CD4-positive, alpha-beta T cell treated with Interleukin-17A for 4 hours (primary cell): ENCODE results near the gene ST7L.

Source experiments
- DNase-seq: peaks from one replicate; pipeline ENCODE4 v3.0.0-alpha.2; 2020; ENCODE audit warnings: mixed read lengths

The ST7L gene

DNA sequence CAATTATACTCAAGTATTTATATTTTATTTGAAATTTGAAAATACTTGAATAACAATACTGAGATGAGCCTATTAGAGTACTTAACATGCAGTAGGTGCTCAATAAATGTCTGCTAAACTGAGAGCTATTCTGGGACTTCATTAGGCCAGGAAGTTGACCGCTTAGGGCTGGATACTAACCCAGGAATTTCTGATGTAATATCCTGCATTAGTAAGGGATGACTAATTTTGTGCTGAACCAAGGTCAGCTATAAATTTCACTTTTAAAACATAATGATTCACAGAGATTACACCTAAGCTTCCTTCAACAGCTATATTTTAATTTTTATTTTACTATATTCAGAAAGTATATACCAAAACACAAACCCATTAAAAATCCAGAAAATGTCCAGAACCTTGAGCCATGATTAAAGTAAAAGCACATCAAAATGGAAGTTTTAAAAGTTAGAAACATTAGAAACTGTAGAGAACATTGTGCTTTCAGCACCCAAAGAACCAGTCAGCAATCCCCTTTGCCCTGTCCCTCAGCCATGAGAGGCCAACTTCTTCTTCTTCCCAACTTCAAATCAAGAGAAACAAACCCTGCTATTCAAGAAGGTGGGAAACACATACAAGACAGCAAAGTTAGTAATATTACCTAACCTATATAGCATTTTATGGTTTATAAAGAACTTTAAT lies 74.8 kb downstream of the ST7L start:
- DNase-seq = no peak

DNA sequence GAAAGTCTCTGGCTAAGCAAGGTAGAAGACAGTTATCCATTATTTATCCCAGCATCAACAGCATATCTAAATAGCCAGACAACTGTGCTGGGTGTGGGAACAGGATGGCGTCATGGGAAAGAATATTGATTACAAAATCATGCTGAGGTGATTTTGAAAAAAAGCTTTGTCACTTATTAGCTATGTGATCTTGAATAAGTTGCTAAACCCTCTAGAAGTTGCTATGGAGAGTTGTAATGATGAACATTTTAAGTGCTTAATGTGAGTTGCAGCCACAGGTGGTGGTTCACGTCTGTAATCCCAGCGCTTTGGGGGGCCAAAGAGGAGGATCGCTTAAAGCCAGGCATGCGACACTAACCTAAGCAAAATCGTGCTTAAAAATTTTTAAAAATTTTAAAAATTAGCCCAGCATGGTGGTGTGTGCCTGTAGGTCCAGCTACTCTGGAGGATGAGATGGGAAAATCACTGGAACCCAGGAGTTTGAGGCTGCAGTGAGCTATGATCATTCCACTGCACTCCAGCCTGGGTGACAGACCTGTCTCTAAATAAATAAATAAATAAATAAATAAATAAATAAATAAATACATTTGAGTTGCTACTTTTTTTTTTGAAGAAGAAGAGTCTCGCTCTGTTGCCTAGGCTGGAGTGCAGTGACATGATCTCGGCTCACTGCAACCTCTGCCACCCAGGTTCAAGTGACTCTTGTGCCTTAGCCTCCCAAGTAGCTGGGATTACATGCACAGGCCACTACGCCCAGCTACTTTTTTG lies 76.6 kb downstream of the ST7L start:
- no peak for DNase-seq

DNA sequence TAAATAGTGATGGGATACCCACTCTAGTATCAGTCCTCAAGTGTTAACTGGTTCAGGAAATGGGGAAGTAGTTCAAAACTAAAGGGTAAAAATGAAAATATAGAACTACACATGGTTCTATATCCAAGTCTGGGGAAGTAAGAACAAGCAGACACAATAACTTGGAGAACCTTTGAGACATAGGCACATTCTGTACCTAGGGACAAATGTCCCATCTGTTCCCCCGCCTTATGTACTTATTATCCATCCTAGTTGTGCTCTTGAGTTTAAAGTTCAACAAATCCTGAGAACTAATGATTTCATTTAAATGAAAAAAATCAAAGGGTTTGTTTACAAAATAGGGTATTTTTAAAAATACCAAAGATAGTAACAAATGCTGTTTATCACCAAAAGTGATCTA lies 77.6 kb downstream of the ST7L start:
- DNase-seq = no peak

DNA sequence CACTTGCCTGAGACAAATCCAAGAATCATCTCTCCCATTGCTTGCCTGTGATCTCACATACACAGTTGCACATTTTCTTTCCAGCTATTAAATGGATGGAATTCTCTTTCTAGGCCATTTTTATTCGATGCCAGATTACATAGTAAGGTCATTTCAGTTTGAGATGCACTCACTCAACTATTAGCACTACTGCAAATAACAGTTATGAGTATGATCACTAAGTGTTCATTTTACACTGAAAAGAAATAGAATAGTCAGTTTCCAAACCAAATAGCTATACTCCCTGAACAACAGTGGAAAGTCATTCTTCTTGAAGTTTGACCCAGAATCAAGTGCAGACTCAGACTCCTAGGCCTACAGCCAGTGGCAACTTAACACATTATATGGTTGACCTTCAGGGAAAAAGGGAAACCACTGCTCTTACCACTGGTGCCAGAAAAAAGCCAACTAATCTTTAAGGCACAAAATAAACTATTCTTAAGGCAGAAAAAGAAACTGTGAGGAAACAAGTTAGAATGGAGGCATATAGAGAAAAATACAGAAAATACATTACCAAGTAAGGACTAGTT lies 78.6 kb downstream of the ST7L start:
- no peak for DNase-seq

DNA sequence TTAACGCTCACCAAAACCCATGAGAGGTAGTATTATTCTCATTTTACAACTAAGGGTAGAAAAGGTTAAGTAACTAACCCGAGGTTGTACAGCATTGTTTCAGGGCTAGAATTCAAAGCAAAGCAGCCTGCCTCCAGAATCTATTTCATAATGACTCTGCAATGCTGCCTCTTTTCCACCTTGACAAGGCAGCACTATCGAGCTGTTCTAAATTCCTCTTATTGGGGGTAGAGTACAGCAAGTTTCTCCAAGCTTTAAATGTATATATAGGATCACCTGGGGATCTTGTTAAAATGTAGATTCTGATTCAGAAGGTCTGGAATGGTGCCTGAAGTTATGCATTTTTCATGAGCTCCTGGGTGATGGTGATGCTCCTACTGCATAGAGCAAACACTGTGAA lies 80.1 kb downstream of the ST7L start:
- DNase-seq = no peak

DNA sequence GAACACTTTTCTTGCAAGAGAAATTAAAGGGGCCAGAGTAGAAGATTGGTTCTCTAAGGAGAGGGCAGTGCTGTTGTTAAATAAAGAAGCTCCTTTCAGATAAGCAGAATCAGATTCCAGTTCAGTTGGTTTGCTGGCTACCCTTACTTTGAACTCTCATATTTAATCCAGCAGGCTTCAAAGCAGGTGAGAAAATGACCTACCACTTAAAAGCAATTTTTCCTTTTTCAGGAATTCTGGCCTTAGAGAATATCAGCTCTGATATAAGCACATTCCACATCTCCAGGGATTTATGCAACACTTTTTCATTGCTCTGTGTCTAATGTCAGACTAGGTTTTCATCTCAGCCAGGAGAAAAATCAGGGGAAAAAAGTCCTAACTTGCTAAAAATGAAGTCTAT lies 81.5 kb downstream of the ST7L start:
- DNase-seq = no peak

DNA sequence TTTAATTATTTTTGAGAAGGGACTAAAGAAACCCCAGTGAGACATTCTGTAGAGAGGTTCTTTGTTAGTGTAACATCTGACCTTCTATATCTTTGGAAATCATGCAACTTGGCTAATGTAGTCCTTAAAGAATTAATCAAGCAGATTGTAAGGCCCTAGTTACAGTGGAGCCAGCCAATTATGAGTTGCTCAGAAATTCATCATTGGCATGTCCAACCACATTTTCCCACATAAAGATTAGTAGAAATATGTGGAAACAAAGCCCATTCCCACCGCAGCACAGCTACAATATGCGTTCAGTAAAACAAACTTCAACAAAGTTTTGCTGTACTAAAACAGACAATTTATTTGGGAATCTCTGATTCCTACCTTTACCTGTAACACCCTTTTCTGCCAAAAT lies 82.4 kb downstream of the ST7L start:
- no peak for DNase-seq

DNA sequence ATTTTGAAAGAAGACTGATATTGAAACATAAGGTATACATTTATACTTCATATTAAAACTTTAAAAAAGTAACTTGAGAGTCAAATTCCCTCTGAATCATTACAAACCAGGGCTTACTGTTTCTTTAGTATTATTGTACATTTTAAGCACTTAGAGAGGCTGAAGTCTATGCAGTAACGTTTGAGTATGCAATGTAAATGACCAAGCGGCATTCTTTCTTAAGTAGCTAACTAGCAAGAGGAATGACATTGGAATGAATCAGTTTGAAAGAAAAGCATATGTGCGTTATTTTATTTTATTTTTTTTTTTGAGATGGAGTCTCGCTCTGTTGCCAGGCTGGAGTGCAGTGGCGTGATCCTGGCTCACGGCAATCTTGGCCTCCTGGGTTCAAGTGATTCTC lies 85.9 kb downstream of the ST7L start:
- DNase-seq = no peak

DNA sequence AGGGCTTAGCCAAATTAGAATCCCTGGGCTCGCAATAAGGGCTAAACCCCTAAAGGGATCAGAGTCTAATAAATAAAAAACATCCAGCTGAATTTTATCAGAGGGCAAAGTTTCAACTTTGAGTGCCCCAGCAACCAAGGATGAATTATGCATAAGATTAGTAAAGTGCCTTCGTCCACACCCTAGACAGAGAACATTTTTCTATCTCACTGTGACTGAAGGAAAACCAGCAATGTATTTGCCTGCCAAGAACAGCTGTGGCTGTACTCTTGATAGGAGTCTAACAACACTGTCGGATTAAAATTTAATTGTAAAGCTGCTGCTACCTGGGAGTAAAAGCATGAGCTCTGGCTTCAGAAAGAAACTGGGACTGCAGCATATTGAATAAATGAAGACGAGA lies 86.9 kb downstream of the ST7L start:
- DNase-seq = no peak

DNA sequence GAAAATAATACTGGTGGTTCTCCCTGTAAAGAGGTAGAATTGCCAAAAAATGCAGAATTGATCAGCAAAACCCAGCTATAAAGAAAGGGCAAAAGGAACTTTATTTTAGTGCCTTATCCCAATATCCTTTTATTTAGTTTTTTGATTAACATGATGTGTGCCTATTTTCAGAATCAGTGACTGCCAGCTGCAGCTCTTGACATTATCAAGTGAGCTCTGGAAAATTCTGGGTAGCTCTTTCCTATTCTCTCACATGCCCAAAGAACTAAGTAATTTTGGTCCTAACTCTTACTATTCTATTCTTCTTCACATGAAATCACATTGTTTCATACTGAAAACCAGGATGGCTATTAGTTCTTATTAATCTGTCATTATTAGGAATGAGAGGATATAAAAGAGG lies 88.1 kb downstream of the ST7L start:
- no peak for DNase-seq

DNA sequence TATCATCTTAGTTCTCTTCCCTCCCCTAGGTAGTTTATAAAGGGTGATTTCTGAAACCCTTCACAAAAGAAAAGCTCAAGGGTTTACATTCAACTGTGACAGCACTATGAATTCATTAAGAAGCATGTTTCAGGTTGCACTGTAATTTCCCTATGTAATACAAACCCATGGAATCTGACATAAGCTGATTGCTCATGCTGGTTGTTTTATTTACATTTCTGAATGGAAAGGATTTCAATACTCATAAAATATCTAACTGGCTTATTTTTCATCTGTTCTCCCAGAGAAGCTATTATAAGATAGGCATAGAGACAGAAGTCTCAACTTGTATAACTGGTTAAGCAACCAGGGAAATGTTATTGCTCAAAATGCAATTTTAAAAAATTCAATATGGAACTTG lies 89.6 kb downstream of the ST7L start:
- no peak for DNase-seq

DNA sequence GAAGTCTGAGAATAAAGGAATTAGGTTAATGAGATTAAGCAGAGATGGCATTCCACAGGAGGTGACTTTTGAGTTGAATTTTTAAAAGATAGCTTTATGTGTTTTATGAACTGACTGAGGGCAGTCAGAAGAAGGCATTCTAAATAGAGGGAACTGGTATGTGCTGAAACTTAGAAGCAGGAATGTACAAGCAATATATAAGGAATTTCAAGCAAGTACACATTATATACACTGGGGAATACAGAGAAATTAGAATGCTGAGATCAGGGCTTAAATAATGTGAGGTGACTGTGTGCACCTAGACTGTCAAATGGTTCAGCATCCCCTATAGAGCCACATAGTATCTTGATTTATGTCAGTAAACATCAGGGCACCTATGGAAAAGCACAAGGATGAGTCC lies 90.9 kb downstream of the ST7L start:
- no peak for DNase-seq

DNA sequence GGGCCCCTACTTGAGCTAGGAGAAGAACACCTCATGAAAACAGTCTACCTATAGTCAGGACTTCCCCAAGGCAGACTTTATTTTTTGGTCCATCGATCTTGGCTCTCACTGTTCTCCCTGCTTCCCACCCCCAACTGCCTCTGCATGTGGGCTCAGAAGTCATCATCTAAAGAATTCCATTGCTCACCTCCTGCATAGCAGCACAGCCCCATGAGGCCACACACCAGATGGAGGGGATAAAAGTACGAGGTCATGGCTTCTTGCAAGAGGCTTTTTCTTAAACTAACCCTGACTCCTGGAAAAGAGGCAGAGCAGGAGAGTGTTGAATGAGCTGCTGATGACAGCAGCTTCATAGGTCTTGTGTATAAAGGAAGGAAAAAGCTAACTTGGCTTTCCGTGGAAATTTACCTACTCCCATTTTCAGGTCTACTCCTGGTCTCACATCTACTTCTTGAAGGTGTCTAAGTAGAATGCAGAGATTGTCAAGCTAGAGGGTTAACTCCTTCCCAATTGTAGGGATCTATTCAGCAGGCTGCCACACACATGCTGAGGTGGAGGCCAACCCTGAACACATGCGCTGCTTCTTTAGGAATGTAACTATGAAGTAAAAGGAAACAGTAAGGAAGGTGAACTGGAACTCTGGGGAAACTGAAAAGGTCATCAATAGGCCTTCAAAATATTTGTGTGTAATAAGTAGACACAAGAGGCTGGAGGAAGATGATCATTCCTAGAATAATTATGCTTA lies 91.5 kb downstream of the ST7L start:
- no peak for DNase-seq

DNA sequence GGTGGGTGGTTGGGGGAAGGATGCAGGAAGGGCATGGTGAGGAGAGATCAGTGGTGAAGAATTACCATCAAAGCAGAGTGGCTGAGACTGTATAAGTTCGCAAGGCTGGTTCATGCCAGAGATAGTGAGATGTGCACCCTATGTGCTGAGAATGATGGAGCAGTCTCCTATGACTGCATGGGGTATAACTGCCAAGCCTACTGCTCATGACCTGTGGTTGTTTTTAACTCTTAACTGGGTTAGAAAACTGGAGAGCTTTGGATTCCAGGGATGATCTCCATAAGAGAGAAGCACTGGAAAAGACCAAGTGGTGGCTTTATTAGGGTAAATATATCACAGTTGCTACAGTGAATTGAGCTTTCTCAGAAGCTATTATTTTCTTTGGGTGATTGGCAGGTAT lies 94.0 kb downstream of the ST7L start:
- no peak for DNase-seq

DNA sequence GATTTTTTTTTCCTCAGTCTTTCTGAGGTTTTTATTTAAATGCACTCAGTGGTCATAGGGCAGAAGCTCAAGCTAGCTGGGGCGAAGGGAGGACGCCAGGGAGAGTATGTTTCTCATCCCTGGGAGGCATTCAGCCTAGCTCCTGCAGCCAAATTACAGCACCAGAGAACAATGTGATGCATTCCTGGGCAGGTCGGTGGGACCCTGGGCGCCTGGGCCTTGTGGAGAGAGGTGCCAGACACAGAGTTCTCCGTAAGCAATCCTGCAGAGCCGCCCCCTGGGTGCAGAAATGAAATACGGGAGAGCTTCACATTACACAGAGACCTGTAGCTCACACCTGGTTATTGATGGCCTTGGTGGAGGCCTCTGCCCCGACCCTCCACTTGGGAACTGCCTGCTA lies 94.7 kb downstream of the ST7L start:
- DNase-seq = no peak

DNA sequence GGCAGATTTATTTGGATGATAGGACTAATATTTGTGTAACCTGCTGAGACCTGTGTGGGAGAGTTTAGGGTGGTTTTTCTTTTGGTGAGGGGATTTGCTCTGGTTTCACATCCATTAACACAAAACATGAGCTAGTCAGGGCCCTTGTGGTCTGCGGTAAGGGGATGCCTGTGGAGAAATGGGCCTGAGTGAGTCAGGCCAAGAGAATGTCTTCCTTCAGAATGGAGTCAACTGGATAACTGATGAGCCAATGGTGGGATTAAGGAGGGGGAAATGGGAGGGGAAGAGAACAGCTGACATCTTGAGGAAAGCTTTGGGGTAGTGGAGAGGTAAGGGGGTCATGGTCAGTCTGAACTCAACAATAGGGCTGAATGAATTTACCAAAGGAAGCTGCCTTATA lies 96.3 kb downstream of the ST7L start:
- no peak for DNase-seq

DNA sequence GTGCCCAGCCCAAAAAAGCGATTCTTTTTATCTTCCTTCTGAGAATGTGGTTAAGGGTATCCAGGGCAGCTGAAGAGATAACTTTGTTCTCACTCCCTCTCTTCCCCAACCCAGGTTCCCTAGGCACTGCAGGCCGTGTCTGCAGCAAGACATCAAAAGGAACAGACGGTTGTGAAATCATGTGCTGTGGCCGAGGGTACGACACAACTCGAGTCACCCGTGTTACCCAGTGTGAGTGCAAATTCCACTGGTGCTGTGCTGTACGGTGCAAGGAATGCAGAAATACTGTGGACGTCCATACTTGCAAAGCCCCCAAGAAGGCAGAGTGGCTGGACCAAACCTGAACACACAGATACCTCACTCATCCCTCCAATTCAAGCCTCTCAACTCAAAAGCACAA lies 98.8 kb downstream of the ST7L start:
- no peak for DNase-seq

DNA sequence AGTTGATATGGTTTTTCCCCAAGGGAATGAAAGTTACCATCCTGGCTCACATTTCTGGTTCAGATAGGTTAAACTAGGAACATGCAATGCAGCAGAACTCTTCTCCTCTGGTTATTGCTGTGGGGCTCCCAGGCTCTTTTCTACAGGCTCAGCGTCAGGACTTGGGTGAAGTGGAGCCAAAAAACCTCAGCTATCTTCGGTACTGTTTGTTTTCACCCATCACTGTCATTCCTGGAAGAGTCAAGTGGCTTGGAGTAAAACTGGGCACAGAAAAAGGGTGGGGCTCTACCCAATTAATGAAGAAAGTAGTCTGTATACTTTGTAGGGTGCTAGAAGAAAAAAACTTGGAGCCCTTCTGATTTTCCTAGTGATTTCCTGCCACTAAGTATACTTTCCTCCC lies 100.8 kb downstream of the ST7L start:
- DNase-seq = no peak

DNA sequence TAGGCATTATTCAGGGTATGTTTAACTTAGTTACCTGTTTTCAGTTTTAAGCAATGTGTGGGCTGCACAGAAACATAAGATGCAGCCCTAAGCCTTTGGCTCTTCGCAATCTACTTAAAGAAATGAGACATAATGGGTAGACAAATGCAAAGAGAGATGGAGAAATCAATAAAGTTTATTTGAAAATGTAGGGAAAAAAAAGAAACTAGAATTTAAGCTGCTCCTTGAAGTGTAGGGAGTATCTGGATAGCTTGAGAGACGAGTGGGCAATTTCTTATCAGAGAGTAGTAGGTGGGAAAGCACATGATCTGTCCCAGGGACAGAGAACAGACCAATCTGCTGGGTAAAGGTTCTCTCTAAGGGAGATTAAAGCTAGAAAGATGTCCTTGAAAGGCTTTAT lies 101.3 kb downstream of the ST7L start:
- DNase-seq = no peak

DNA sequence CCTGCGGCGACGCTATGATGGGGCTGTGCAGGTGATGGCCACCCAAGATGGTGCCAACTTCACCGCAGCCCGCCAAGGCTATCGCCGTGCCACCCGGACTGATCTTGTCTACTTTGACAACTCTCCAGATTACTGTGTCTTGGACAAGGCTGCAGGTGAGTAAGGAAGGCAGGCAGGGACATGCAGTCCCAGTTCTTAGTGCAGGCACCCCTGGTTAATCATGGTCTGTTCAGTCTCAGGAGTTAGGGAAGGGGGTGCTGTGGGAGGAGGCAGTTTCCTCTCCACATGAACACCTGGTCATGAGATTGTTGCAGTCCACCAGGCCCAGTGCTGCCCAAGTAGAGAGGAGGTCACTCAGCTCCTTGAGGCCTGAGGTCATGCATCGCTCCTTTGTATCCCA lies 101.7 kb downstream of the ST7L start:
- DNase-seq = no peak

DNA sequence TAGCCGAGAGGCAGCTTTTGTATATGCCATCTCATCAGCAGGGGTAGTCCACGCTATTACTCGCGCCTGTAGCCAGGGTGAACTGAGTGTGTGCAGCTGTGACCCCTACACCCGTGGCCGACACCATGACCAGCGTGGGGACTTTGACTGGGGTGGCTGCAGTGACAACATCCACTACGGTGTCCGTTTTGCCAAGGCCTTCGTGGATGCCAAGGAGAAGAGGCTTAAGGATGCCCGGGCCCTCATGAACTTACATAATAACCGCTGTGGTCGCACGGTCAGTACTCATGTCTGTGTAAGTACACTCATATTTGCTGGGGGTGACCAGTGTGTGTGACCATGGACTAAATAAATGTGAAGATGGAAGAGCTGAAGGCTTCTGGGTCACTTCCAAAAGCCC lies 102.8 kb downstream of the ST7L start:
- no peak for DNase-seq

DNA sequence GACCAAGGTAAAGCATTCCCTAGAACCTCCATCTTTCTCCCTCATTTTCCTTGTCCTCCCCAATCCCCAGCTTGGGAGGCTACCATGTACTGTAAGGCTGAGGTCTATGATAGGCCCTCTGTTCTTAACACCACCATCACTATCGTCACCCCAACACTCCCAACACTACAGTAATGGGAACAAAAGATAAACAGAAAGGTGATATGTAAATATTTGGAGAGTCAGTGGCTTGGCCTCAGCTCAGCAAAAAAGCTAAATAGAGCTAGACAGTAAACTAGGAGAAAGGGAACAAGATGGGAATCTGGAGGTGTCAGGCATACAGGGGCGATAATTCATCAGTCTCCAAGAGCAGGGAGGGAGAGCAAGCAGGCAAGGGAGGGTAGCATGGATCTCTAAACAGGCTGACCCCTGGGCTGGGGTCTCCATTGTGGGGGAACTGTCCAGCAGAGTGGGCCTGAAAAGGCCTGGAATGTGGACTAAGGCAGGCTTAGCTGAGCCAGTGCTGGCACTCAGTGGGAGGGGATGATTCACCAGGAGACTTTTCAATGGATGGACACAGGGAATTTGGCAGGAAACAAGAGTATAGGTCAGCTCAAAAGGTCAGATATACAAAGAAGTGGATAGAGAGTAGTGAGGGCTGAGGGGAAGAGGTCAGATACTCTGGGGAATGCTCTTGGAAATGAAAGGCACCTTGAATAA lies 103.5 kb downstream of the ST7L start:
- no peak for DNase-seq

DNA sequence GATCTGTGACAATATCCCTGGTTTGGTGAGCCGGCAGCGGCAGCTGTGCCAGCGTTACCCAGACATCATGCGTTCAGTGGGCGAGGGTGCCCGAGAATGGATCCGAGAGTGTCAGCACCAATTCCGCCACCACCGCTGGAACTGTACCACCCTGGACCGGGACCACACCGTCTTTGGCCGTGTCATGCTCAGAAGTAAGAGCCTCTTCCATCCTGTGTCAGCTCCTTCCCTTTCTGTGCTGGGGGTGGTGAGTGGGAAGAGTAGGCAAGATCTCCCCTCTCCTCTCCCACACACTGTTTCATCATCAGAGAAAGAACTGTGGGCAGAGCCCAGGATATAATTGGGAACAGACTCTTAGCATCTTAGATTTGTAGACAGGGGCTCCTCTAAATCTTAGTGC lies 104.0 kb downstream of the ST7L start:
- DNase-seq = no peak
